Neural progenitor cell (in vitro differentiated cells): ENCODE results near the gene XPO5. TPM values are rescaled to one million over a fixed set of nuclear protein-coding genes. Genes with fewer than 3 reads are reported as not detected.

Experiments used
- DNase-seq: peaks from one replicate; pipeline ENCODE4 v3.0.0-alpha.2; 2016; ENCODE audit warnings: low spot score
- H2AFZ ChIP-seq: fragments of 200-600 bp; sonication (generic); replicated peaks from 2 replicates; pipeline ENCODE4 v1.6.1; 2016; ENCODE audit warnings: antibody characterized with exemption
- H3F3A ChIP-seq: fragments of 200-600 bp; sonication (generic); 2 replicates; pipeline ENCODE4 v1.6.1; 2016; ENCODE audit warnings: antibody characterized with exemption, low read depth
- H3K27ac ChIP-seq: fragments of 200-600 bp; sonication (generic); 2 replicates; pipeline ENCODE4 v1.5.1; 2016; ENCODE audit warnings: mild to moderate bottlenecking
- H3K27me3 ChIP-seq: fragments of 200-600 bp; sonication (generic); 2 replicates; pipeline ENCODE4 v1.6.1; 2016; ENCODE audit warnings: mild to moderate bottlenecking, moderate library complexity
- H3K36me3 ChIP-seq: fragments of 200-600 bp; sonication (generic); 2 replicates; pipeline ENCODE4 v1.5.1; 2016
- H3K4me1 ChIP-seq: fragments of 200-600 bp; sonication (generic); 2 replicates; pipeline ENCODE4 v1.6.1; 2016; ENCODE audit warnings: mixed run types
- H3K4me2 ChIP-seq: fragments of 200-600 bp; sonication (generic); 2 replicates; pipeline ENCODE4 v1.6.1; 2016
- H3K4me3 ChIP-seq: fragments of 200-600 bp; sonication (generic); 2 replicates; pipeline ENCODE4 v1.5.1; 2016
- H3K79me2 ChIP-seq: fragments of 200-600 bp; sonication (generic); 2 replicates; pipeline ENCODE4 v1.6.1; 2016; ENCODE audit warnings: low read depth
- H3K9ac ChIP-seq: fragments of 200-600 bp; sonication (generic); 2 replicates; pipeline ENCODE4 v1.6.1; 2016
- H3K9me3 ChIP-seq: fragments of 200-600 bp; sonication (generic); 2 replicates; pipeline ENCODE4 v1.5.1; 2016; ENCODE audit warnings: low read depth
- H4K20me1 ChIP-seq: fragments of 200-600 bp; sonication (generic); 2 replicates; pipeline ENCODE4 v1.6.1; 2016; ENCODE audit warnings: low read depth
- H3K27ac Mint-ChIP-seq: 3 replicates; pipeline ENCODE4 v1.8.0; 2021; ENCODE audit warnings: mixed read lengths
- H3K27me3 Mint-ChIP-seq: 2 replicates; pipeline ENCODE4 v1.8.0; 2022; ENCODE audit warnings: low read depth, mild to moderate bottlenecking, inconsistent platforms, moderate library complexity, mixed read lengths; ENCODE audit not compliant: insufficient read depth
- H3K36me3 Mint-ChIP-seq: 3 replicates; pipeline ENCODE4 v1.8.0; 2021; ENCODE audit warnings: mixed read lengths
- H3K4me1 Mint-ChIP-seq: 3 replicates; pipeline ENCODE4 v1.8.0; 2021; ENCODE audit warnings: mixed read lengths
- H3K4me3 Mint-ChIP-seq: 3 replicates; pipeline ENCODE4 v1.8.0; 2021; ENCODE audit warnings: mild to moderate bottlenecking, moderate library complexity, mixed read lengths
- H3K9me3 Mint-ChIP-seq: 3 replicates; pipeline ENCODE4 v1.8.0; 2020; ENCODE audit warnings: mixed read lengths
- EZH2 ChIP-seq: fragments of 200-600 bp; sonication (generic); IDR thresholded peaks from 2 replicates; pipeline ENCODE4 v1.6.1; 2017; ENCODE audit warnings: antibody characterized with exemption, mild to moderate bottlenecking, moderate library complexity
- EZH2phosphoT487 ChIP-seq: fragments of 200-600 bp; sonication (generic); IDR thresholded peaks from 2 replicates; pipeline ENCODE4 v1.6.1; 2017; ENCODE audit warnings: antibody characterized with exemption
- total RNA-seq: library from RNA; depleted of rRNA; stranded (reverse); fragments of >200 nt; gene quantifications from 2 replicates; pipeline ENCODE4 v1.2.3, GENCODE V29; 2015; ENCODE audit warnings: low replicate concordance
- TF ChIP-seq, protein P1 (sequence below): fragments of 200-600 bp; sonication (generic); IDR thresholded peaks from 2 replicates; pipeline ENCODE4 v1.5.1; 2017; ENCODE audit warnings: antibody characterized with exemption, mild to moderate bottlenecking

XPO5 gene
- total RNA-seq, 1 donor from 2014 or later: 65.0 TPM

DNA sequence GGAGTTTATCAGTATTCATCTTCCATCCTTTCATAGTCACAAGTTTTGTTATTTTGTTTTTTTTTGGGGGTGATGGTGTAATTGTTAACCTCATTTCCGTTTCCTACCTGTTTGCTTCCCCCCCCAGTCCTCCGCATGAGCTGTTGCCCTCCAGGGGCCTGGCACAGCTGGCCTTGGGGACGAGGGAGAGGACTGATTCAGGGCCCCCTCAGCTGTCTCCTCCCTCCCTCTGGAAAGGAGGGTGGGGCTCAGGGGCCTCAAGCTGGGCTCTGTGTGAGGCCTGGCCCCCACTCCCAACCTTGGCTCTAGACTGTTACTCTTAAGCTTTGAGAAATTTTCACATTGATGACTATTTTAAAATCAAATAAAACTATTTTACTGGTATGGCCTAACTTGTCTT is 69.7 kb downstream of the XPO5 start:
- H3K27me3 Mint-ChIP-seq: peaks cover 8% of the 10 kb centered on the region
- no peak overlapping the region for H3K4me3 ChIP-seq
- H3F3A ChIP-seq: peaks cover 21% of the 10 kb centered on the region
- no peaks in the 10 kb centered on the region for H3K36me3 ChIP-seq
- no peaks in the 10 kb centered on the region for H3K79me2 ChIP-seq
- H3K36me3 Mint-ChIP-seq: peaks cover 27% of the 10 kb centered on the region
- no peaks in the 10 kb centered on the region for H3K4me1 ChIP-seq
- H3K9me3 ChIP-seq: no peaks in the 10 kb centered on the region
- no peak overlapping the region for H3K4me2 ChIP-seq
- peaks cover 36% of the 10 kb centered on the region for H3K27me3 ChIP-seq
- no peak for TF ChIP-seq EZH2
- no peak for TF ChIP-seq EZH2phosphoT487
- TF ChIP-seq, protein P1, sequence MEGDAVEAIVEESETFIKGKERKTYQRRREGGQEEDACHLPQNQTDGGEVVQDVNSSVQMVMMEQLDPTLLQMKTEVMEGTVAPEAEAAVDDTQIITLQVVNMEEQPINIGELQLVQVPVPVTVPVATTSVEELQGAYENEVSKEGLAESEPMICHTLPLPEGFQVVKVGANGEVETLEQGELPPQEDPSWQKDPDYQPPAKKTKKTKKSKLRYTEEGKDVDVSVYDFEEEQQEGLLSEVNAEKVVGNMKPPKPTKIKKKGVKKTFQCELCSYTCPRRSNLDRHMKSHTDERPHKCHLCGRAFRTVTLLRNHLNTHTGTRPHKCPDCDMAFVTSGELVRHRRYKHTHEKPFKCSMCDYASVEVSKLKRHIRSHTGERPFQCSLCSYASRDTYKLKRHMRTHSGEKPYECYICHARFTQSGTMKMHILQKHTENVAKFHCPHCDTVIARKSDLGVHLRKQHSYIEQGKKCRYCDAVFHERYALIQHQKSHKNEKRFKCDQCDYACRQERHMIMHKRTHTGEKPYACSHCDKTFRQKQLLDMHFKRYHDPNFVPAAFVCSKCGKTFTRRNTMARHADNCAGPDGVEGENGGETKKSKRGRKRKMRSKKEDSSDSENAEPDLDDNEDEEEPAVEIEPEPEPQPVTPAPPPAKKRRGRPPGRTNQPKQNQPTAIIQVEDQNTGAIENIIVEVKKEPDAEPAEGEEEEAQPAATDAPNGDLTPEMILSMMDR: no peak
- no peak overlapping the region for H3K27ac Mint-ChIP-seq
- DNase-seq: no peak
- H3K27ac ChIP-seq: no peak overlapping the region
- H3K9me3 Mint-ChIP-seq: no peaks in the 10 kb centered on the region
- H4K20me1 ChIP-seq: peaks cover 22% of the 10 kb centered on the region
- no peak overlapping the region for H3K9ac ChIP-seq
- H2AFZ ChIP-seq: no peak overlapping the region
- H3K4me3 Mint-ChIP-seq: no peak overlapping the region
- H3K4me1 Mint-ChIP-seq: peaks cover 14% of the 10 kb centered on the region

DNA sequence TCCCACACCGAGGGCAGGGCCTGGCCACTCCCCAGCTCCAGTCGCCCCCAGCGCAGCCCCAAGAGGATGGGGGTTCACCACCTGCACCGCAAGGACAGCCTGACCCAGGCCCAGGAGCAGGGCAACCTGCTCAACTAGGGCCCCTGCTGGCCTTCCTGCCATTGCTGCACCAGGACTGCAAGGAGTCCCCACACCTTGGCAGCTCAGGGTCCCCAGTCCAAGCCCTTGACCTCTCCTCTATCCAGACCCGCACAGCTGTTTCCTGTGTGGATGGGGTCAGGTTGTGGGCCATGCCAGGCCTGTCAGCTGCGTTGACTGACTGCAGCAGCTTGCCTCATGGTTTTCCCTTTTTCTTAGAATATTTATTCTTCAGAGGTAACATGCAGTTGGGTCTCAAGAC is 70.1 kb downstream of the XPO5 start:
- no peaks in the 10 kb centered on the region for H3K36me3 ChIP-seq

DNA sequence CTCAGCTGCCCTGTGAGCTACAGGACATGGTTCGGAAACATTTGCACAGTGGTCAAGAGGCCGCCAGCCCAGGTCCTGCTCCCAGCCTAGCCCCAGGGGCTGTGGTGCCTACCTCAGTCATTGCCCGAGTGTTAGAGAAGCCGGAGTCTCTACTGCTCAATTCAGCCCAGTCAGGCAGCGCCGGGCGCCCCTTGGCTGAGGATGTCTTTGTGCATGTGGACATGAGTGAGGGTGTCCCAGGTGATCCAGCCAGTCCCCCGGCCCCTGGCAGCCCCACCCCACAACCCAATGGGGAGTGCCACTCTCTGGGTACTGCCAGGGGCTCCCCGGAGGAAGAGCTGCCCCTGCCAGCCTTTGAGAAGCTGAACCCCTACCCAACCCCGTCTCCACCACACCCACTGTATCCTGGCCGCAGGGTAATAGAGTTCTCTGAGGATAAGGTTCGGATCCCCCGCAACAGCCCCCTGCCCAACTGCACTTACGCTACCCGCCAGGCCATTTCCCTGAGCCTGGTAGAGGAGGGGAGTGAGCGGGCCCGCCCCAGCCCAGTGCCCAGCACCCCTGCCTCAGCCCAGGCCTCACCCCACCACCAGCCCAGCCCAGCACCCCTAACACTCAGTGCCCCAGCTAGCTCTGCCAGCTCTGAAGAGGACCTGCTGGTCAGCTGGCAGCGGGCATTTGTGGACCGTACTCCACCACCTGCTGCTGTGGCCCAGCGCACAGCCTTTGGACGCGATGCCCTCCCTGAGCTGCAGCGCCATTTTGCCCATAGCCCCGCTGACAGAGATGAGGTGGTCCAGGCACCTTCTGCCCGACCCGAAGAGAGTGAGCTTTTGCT is 70.9 kb downstream of the XPO5 start:
- DNase-seq: no peak
- Histone ChIP-seq H3K9ac (no peak overlapping the region), H3K36me3 (no peaks in the 10 kb centered on the region), H3K79me2 (no peaks in the 10 kb centered on the region), H3F3A (peaks cover 14% of the 10 kb centered on the region), H2AFZ (no peak overlapping the region), H3K4me2 (no peak overlapping the region), H4K20me1 (peaks cover 15% of the 10 kb centered on the region), H3K9me3 (no peaks in the 10 kb centered on the region), H3K27me3 (peaks cover 32% of the 10 kb centered on the region), H3K27ac (no peak overlapping the region), H3K4me1 (no peaks in the 10 kb centered on the region), H3K4me3 (no peak overlapping the region)
- Mint-ChIP-seq H3K27ac (no peak overlapping the region), H3K4me3 (no peak overlapping the region), H3K36me3 (peaks cover 30% of the 10 kb centered on the region), H3K27me3 (peaks cover 8% of the 10 kb centered on the region), H3K9me3 (no peaks in the 10 kb centered on the region), H3K4me1 (peaks cover 14% of the 10 kb centered on the region)
- TF ChIP-seq EZH2 (no peak), EZH2phosphoT487 (no peak)
- TF ChIP-seq, protein P1: no peak

More for the DNA sequence above, 70.1 kb downstream of the XPO5 start:
- peaks cover 36% of the 10 kb centered on the region for H3K27me3 ChIP-seq
- H3K4me1 ChIP-seq: no peaks in the 10 kb centered on the region
- H3K4me3 ChIP-seq: no peak overlapping the region
- peaks cover 17% of the 10 kb centered on the region for H3F3A ChIP-seq
- H3K27me3 Mint-ChIP-seq: peaks cover 8% of the 10 kb centered on the region
- no peaks in the 10 kb centered on the region for H3K9me3 Mint-ChIP-seq
- H3K79me2 ChIP-seq: no peaks in the 10 kb centered on the region
- H3K4me1 Mint-ChIP-seq: peaks cover 14% of the 10 kb centered on the region
- no peak overlapping the region for H2AFZ ChIP-seq
- no peak overlapping the region for H3K27ac ChIP-seq
- no peak overlapping the region for H3K4me2 ChIP-seq
- H3K4me3 Mint-ChIP-seq: no peak overlapping the region
- H3K9ac ChIP-seq: no peak overlapping the region
- TF ChIP-seq, protein P1: no peak
- TF ChIP-seq EZH2 (no peak), EZH2phosphoT487 (no peak)
- no peak overlapping the region for H3K27ac Mint-ChIP-seq
- peak; percentile 36 for DNase-seq
- peaks cover 28% of the 10 kb centered on the region for H3K36me3 Mint-ChIP-seq
- H3K9me3 ChIP-seq: no peaks in the 10 kb centered on the region
- peaks cover 19% of the 10 kb centered on the region for H4K20me1 ChIP-seq
